K562 (cell line): ENCODE data around the gene PIM3. TPM values are rescaled to one million over a fixed set of nuclear protein-coding genes. Genes with fewer than 3 reads are reported as not detected.

ENCODE experiments used
- CBFA2T3 ChIP-seq: fragments of 450-650 bp; IDR thresholded peaks from 2 replicates; pipeline ENCODE4 v1.6.1; 2017
- CREM ChIP-seq: IDR thresholded peaks from 2 replicates; pipeline ENCODE4 v1.6.1; 2014; ENCODE audit warnings: antibody characterized with exemption, low read depth
- CTBP1 ChIP-seq: fragments of 450-650 bp; IDR thresholded peaks from 2 replicates; pipeline ENCODE4 v1.6.1; 2016; ENCODE audit warnings: borderline replicate concordance
- EGR1 ChIP-seq: fragments of 450-650 bp; conservative IDR thresholded peaks from 2 replicates; pipeline ENCODE4 v1.6.1; 2017; ENCODE audit warnings: mild to moderate bottlenecking
- ETS2 ChIP-seq: IDR thresholded peaks from 2 replicates; pipeline ENCODE4 v1.6.1; 2016; ENCODE audit warnings: borderline replicate concordance, missing genetic modification characterization, mild to moderate bottlenecking, moderate library complexity, missing compliant biosample characterization; ENCODE audit not compliant: poor library complexity, severe bottlenecking
- FOS ChIP-seq: IDR thresholded peaks from 3 replicates; pipeline ENCODE4 v1.6.1; 2011; ENCODE audit not compliant: insufficient read length; ENCODE audit errors: extremely low read depth
- NFE2L1 ChIP-seq: fragments of 450-650 bp; IDR thresholded peaks from 2 replicates; pipeline ENCODE4 v1.6.1; 2016; ENCODE audit warnings: missing genetic modification characterization, low read depth, mild to moderate bottlenecking, missing compliant biosample characterization, moderate library complexity, borderline replicate concordance
- NR2C2 ChIP-seq, 2 experiments: fragments of 200-800 bp in 1 of 2; sonication (Bioruptor generic) in 1 of 2; sonication (generic) in 1 of 2; formaldehyde crosslinking in 1 of 2; IDR thresholded peaks; 2 replicates each; pipeline versions ENCODE4 v1.6.1 to v1.8.0; 2016 to 2022; ENCODE audit warnings: mild to moderate bottlenecking in 1 of 2, missing compliant biosample characterization in 1 of 2, missing genetic modification characterization in 1 of 2, missing genetic modification reagents in 1 of 2
- POLR2G ChIP-seq: fragments of 200-400 bp; formaldehyde crosslinking; IDR thresholded peaks from 2 replicates; pipeline ENCODE4 v1.6.1; 2017; ENCODE audit warnings: low read depth, mild to moderate bottlenecking, antibody characterized with exemption, low read length, moderate library complexity
- RCOR1 ChIP-seq, 2 experiments: IDR thresholded peaks; 2 replicates each; pipeline ENCODE4 v1.6.1; 2012; ENCODE audit warnings: low read depth in 2 of 2, low read length in 2 of 2, borderline replicate concordance in 1 of 2, improper control_type of control experiment in 1 of 2
- SIX5 ChIP-seq, 2 experiments: IDR thresholded peaks; 2 replicates each; pipeline ENCODE4 v1.6.1; 2011; ENCODE audit warnings: low read length in 2 of 2, borderline replicate concordance in 1 of 2, low read depth in 1 of 2, mild to moderate bottlenecking in 1 of 2, moderate library complexity in 1 of 2; ENCODE audit not compliant: insufficient read depth in 1 of 2
- SMAD3 ChIP-seq: fragments of 450-650 bp; formaldehyde crosslinking; conservative IDR thresholded peaks from 2 replicates; pipeline ENCODE4 v1.4.0; 2020; ENCODE audit warnings: mild to moderate bottlenecking
- SMAD4 ChIP-seq: fragments of 250-450 bp; sonication (Bioruptor Pico); conservative IDR thresholded peaks from 2 replicates; pipeline ENCODE4 v1.8.0; 2021; ENCODE audit warnings: inconsistent platforms, mild to moderate bottlenecking, moderate library complexity
- TCF3 ChIP-seq: sonication (generic); formaldehyde crosslinking; IDR thresholded peaks from 2 replicates; pipeline ENCODE4 v1.4.0; 2020; ENCODE audit warnings: mild to moderate bottlenecking, missing genetic modification reagents
- ZEB2 ChIP-seq: fragments of 450-650 bp; IDR thresholded peaks from 2 replicates; pipeline ENCODE4 v1.6.1; 2016
- ZNF121 ChIP-seq: sonication (generic); formaldehyde crosslinking; conservative IDR thresholded peaks from 2 replicates; pipeline ENCODE4 v1.8.0; 2022; ENCODE audit warnings: missing genetic modification reagents
- ZNF551 ChIP-seq: fragments of 250-450 bp; sonication (Bioruptor Pico); IDR thresholded peaks from 2 replicates; pipeline ENCODE4 v1.5.0; 2021; ENCODE audit warnings: mild to moderate bottlenecking, moderate library complexity
- ZNF79 ChIP-seq: fragments of 250-450 bp; sonication (Bioruptor Pico); IDR thresholded peaks from 2 replicates; pipeline ENCODE4 v1.4.0; 2020; ENCODE audit warnings: low read depth, mild to moderate bottlenecking, moderate library complexity
- polyA plus RNA-seq, 8 experiments: library from polyadenylated mRNA; depleted of rRNA in 4 of 8; stranded (reverse) in 5 of 8; unstranded in 3 of 8; fragments of >200 nt; fragmentation: Nextera tagmentation in 2 of 8; fragmentation: Illumina TruSeq in 1 of 8; extraction: Ambion mirVana in 2 of 8; extraction: Trizol in 1 of 8; gene quantifications; 2 replicates each; pipeline versions ENCODE4 v1.2.1 to v1.2.3, GENCODE V29; 2011 to 2014; ENCODE audit warnings: inconsistent platforms in 1 of 8, missing spikeins in 1 of 8
- total RNA-seq, 7 experiments: library from RNA; depleted of rRNA in 6 of 7; stranded (reverse); fragments of >200 nt in 6 of 7; fragmentation: Illumina TruSeq in 2 of 7; extraction: Trizol in 2 of 7; gene quantifications; 2 replicates each; pipeline versions ENCODE4 v1.2.1 to v1.2.3, GENCODE V29; 2011 to 2021; ENCODE audit warnings: low replicate concordance in 1 of 7
- TF ChIP-seq, protein P1 (sequence below): fragments of 200-800 bp; sonication (Bioruptor generic); IDR thresholded peaks from 2 replicates; pipeline ENCODE4 v1.6.1; 2017; ENCODE audit warnings: missing genetic modification characterization, missing compliant biosample characterization
- TF ChIP-seq, protein P2 (sequence below): fragments of 450-650 bp; IDR thresholded peaks from 2 replicates; pipeline ENCODE4 v1.7.0; 2016; ENCODE audit warnings: borderline replicate concordance
- TF ChIP-seq, protein P3 (sequence below): fragments of 200-800 bp; sonication (Bioruptor generic); IDR thresholded peaks from 2 replicates; pipeline ENCODE4 v1.6.1; 2017; ENCODE audit warnings: missing genetic modification characterization, missing compliant biosample characterization

The PIM3 gene
- total and polyA plus RNA-seq, 9 of the 15 experiments (the other 6 are each of a cell fraction or from before 2014, with no cell fraction given) = 0.24 to 40.5 (median 5.3) TPM

DNA sequence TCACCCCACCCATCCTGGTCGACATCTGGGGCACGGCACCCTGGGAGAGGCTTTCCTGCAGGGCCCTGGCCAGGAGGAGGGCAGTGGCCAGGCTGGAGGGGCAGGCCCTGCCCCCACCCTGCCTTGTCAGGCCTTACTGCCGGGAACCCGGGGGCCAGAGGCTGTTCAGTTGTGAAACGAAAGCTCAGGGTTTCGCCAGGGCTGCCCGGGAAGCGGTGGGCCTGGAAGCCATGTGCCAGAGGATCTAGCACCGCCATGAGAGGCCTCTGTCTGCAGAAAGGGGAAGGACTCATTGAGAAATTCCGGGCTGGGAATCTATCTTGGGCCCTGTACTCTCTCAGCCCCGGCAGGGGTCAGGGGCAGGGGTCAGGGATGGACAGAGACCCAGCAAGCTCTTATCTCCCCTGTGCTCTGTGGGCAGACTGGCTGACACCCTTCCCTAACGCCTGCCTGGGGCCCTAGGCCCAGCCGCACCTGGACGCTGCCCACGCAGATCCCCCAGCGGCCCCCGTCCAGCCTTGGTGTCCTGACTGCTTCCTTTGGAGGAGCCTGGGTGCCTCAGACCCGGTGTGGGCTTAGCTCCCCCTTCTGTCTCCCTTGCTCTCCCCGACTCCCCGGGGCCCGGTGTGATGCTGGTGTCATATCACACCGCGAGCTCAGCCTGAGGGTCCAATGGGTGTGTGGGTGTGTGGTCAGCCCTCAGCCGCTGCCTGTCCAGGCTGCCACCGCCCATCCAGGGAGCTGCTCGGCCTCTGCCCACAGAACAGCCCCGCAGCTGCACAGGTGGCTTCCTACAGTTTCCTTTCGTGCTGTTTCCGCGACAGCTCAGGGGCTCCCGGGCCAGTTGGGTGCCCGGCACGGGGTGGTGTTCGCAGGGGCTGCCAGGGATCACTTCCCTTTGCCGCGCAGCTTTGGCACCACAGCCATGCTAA is 6.5 kb downstream of the PIM3 start (continued):
- TF ChIP-seq NR2C2 (CRISPR knock-in tag; IDR thresholded peaks at IDR 0.05) (no peak; the same call in 1 of the 2 replicates), NR2C2 (tag; IDR thresholded peaks at IDR 0.05) (peak; percentile 51), CBFA2T3 (peak; percentile 59), TCF3 (CRISPR knock-in tag) (peak; percentile 48; the same call in 1 of the 2 replicates), ZEB2 (peak; percentile 62; the same call in 1 of the 2 replicates), POLR2G (peak; percentile 57; the same call in 1 of the 2 replicates), ZNF551 (no peak), SMAD4 (peak; percentile 59; the same call in 1 of the 2 replicates), NFE2L1 (tag) (no peak), SIX5 (IDR thresholded peaks at IDR 0.05; ENCODE audit: borderline replicate concordance in 1 of 2, insufficient read depth in 1 of 2, low read depth in 1 of 2, low read length in 2 of 2) (no peak), RCOR1 (IDR thresholded peaks at IDR 0.05; ENCODE audit: borderline replicate concordance in 1 of 2, low read depth in 2 of 2, low read length in 2 of 2) (0 out of 4 replicates have a peak, but pooled peaks of 1 of the 2 experiments have one; percentile 5), FOS (no peak), EGR1 (peak; percentile 67), CREM (peak; percentile 21; the same call in 1 of the 2 replicates), ZNF121 (CRISPR knock-in tag) (no peak), ZNF79 (CRISPR knock-in tag) (no peak), ETS2 (tag) (no peak), CTBP1 (peak; percentile 47; the same call in 1 of the 2 replicates), SMAD3 (CRISPR knock-in tag) (no peak)
- TF ChIP-seq, protein P1, sequence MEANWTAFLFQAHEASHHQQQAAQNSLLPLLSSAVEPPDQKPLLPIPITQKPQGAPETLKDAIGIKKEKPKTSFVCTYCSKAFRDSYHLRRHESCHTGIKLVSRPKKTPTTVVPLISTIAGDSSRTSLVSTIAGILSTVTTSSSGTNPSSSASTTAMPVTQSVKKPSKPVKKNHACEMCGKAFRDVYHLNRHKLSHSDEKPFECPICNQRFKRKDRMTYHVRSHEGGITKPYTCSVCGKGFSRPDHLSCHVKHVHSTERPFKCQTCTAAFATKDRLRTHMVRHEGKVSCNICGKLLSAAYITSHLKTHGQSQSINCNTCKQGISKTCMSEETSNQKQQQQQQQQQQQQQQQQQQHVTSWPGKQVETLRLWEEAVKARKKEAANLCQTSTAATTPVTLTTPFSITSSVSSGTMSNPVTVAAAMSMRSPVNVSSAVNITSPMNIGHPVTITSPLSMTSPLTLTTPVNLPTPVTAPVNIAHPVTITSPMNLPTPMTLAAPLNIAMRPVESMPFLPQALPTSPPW (CRISPR knock-in tag) = 0 out of 2 replicates have a peak, but pooled peaks have one; percentile 29
- TF ChIP-seq, protein P2, sequence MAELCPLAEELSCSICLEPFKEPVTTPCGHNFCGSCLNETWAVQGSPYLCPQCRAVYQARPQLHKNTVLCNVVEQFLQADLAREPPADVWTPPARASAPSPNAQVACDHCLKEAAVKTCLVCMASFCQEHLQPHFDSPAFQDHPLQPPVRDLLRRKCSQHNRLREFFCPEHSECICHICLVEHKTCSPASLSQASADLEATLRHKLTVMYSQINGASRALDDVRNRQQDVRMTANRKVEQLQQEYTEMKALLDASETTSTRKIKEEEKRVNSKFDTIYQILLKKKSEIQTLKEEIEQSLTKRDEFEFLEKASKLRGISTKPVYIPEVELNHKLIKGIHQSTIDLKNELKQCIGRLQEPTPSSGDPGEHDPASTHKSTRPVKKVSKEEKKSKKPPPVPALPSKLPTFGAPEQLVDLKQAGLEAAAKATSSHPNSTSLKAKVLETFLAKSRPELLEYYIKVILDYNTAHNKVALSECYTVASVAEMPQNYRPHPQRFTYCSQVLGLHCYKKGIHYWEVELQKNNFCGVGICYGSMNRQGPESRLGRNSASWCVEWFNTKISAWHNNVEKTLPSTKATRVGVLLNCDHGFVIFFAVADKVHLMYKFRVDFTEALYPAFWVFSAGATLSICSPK = no peak
- TF ChIP-seq, protein P3, sequence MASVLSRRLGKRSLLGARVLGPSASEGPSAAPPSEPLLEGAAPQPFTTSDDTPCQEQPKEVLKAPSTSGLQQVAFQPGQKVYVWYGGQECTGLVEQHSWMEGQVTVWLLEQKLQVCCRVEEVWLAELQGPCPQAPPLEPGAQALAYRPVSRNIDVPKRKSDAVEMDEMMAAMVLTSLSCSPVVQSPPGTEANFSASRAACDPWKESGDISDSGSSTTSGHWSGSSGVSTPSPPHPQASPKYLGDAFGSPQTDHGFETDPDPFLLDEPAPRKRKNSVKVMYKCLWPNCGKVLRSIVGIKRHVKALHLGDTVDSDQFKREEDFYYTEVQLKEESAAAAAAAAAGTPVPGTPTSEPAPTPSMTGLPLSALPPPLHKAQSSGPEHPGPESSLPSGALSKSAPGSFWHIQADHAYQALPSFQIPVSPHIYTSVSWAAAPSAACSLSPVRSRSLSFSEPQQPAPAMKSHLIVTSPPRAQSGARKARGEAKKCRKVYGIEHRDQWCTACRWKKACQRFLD (CRISPR knock-in tag) = 0 out of 2 replicates have a peak, but pooled peaks have one; percentile 23
